PC-9 (cell line): ENCODE measurements around the gene ARIH2. TPM values are rescaled to one million over a fixed set of nuclear protein-coding genes. Genes with fewer than 3 reads are reported as not detected.

Experiments used
- BruUV-seq: library from RNA; stranded (reverse); fragments of 400-500 nt; replicated peaks from 2 replicates; lab custom pipeline; 2021; lab: Mats Ljungman, UMichigan
- CTCF ChIA-PET: fragments of 300-600 bp; sonication (Branson Sonifier 250); formaldehyde crosslinking; loops from one replicate; lab custom pipeline; 2022; ENCODE audit warnings: antibody characterized with exemption; lab: Charles Lee
- POLR2A ChIA-PET: fragments of 300-600 bp; sonication (Branson Sonifier 250); formaldehyde crosslinking; loops from one replicate; lab custom pipeline; 2022; ENCODE audit warnings: antibody characterized with exemption; ENCODE audit not compliant: unreplicated experiment; lab: Charles Lee
- DNase-seq, 2 experiments: peaks; one replicate each; pipeline versions ENCODE4 v3.0.0 to v3.0.0-alpha.2; 2015 to 2022; ENCODE audit warnings: mixed read lengths in 1 of 2
- H2AFZ ChIP-seq: fragments of 200-600 bp; sonication (generic); 2 replicates; pipeline ENCODE4 v1.8.1; 2017; ENCODE audit warnings: antibody characterized with exemption
- H3F3A ChIP-seq: fragments of 200-600 bp; sonication (generic); 2 replicates; pipeline ENCODE4 v1.8.1; 2017; ENCODE audit warnings: antibody characterized with exemption, mild to moderate bottlenecking, low read depth; ENCODE audit not compliant: insufficient read depth
- H3K27ac ChIP-seq: fragments of 200-600 bp; sonication (generic); 2 replicates; pipeline ENCODE4 v1.6.1; 2016; ENCODE audit warnings: mixed run types
- H3K27me3 ChIP-seq: fragments of 200-600 bp; sonication (generic); 2 replicates; pipeline ENCODE4 v1.6.1; 2016; ENCODE audit warnings: low read depth, mixed run types; ENCODE audit not compliant: insufficient read depth
- H3K36me3 ChIP-seq: fragments of 200-600 bp; sonication (generic); 2 replicates; pipeline ENCODE4 v1.6.1; 2016; ENCODE audit warnings: low read depth, mixed run types
- H3K4me1 ChIP-seq: fragments of 200-600 bp; sonication (generic); replicated peaks from 2 replicates; pipeline ENCODE4 v1.6.1; 2016; ENCODE audit warnings: mixed run types; ENCODE audit not compliant: insufficient read depth
- H3K4me2 ChIP-seq: fragments of 200-600 bp; sonication (generic); 2 replicates; pipeline ENCODE4 v1.6.1; 2017; ENCODE audit warnings: mixed run types
- H3K4me3 ChIP-seq: fragments of 200-600 bp; sonication (generic); 2 replicates; pipeline ENCODE4 v1.6.1; 2016; ENCODE audit warnings: mixed run types
- H3K79me2 ChIP-seq: fragments of 200-600 bp; sonication (generic); 2 replicates; pipeline ENCODE4 v1.6.1; 2017; ENCODE audit warnings: low read depth, mixed run types
- H3K9me2 ChIP-seq: fragments of 200-600 bp; sonication (generic); 2 replicates; pipeline ENCODE4 v1.8.1; 2017; ENCODE audit warnings: mild to moderate bottlenecking; ENCODE audit not compliant: insufficient read depth
- H3K9me3 ChIP-seq: fragments of 200-600 bp; sonication (generic); 2 replicates; pipeline ENCODE4 v1.8.1; 2016; ENCODE audit warnings: low read depth; ENCODE audit not compliant: insufficient read depth
- H4K20me1 ChIP-seq: fragments of 200-600 bp; sonication (generic); 2 replicates; pipeline ENCODE4 v1.8.1; 2017; ENCODE audit not compliant: insufficient read depth
- CTCF ChIP-seq: fragments of 200-600 bp; sonication (generic); conservative IDR thresholded peaks from 2 replicates; pipeline ENCODE4 v1.6.1; 2017; ENCODE audit warnings: mixed run types, antibody characterized with exemption, mild to moderate bottlenecking, moderate library complexity
- EZH2 ChIP-seq: fragments of 200-600 bp; sonication (generic); IDR thresholded peaks from 2 replicates; pipeline ENCODE4 v1.8.0; 2017; ENCODE audit warnings: antibody characterized with exemption, low read depth
- intact Hi-C: fragments of 100-400 bp; cut with micrococcal nuclease; formaldehyde crosslinking; loops from one replicate; pipeline ENCODE4 v1.10.0; 2022; ENCODE audit not compliant: unreplicated experiment
- total RNA-seq: library from RNA; stranded (reverse); gene quantifications from 2 replicates; pipeline ENCODE4 v1.2.3, GENCODE V29; 2021

The ARIH2 gene
- total RNA-seq, 1 experiment from 2014 or later = 86.1 TPM

- H3K4me3 ChIP-seq = no peak overlapping the region
- DNase-seq = no peak
- H3K4me1 ChIP-seq = no peaks in the 10 kb centered on the region
- H4K20me1 ChIP-seq = peaks cover 21% of the 10 kb centered on the region
- ChIA-PET CTCF (no interaction called here), POLR2A (no interaction called here)
- H3K79me2 ChIP-seq = no peaks in the 10 kb centered on the region
- H3K27me3 ChIP-seq = no peaks in the 10 kb centered on the region
- H3K36me3 ChIP-seq = no peaks in the 10 kb centered on the region; the same call in 1 of the 2 replicates
- no peak overlapping the region for H3K4me2 ChIP-seq
- no peak overlapping the region for H2AFZ ChIP-seq
- H3K9me2 ChIP-seq = no peaks in the 10 kb centered on the region
- no TSS peak for BruUV-seq
- H3K9me3 ChIP-seq = no peaks in the 10 kb centered on the region
- TF ChIP-seq CTCF = no peak
- no peak for TF ChIP-seq EZH2
- no peaks in the 10 kb centered on the region; the same call in 1 of the 2 replicates for H3F3A ChIP-seq
- intact Hi-C loops = no loop called here
- H3K27ac ChIP-seq = no peak overlapping the region
Measured at GRCh38 chr3:48962939-48963338, 44.3 kb downstream of the ARIH2 start.

GRCh38 chr3:48963591-48963990, 44.9 kb downstream of the ARIH2 start:
- H3K9me2 ChIP-seq = no peaks in the 10 kb centered on the region
- H3F3A ChIP-seq = no peaks in the 10 kb centered on the region; the same call in 1 of the 2 replicates
- intact Hi-C loops = no loop called here
- no peak overlapping the region for H3K4me2 ChIP-seq
- no peaks in the 10 kb centered on the region for H3K27me3 ChIP-seq
- no peak overlapping the region for H2AFZ ChIP-seq
- H3K4me3 ChIP-seq = no peak overlapping the region
- H3K36me3 ChIP-seq = no peaks in the 10 kb centered on the region; the same call in 1 of the 2 replicates
- ChIA-PET POLR2A (no interaction called here), CTCF (no interaction called here)
- H3K79me2 ChIP-seq = no peaks in the 10 kb centered on the region
- H3K4me1 ChIP-seq = no peaks in the 10 kb centered on the region
- H3K9me3 ChIP-seq = no peaks in the 10 kb centered on the region
- no peak for DNase-seq
- no peak overlapping the region for H3K27ac ChIP-seq
- H4K20me1 ChIP-seq = peaks cover 21% of the 10 kb centered on the region
- TF ChIP-seq CTCF = no peak
- no peak for TF ChIP-seq EZH2
- BruUV-seq = no TSS peak

- no peak for TF ChIP-seq CTCF
- no peak for TF ChIP-seq EZH2
Measured at GRCh38 chr3:48966367-48966766, 47.7 kb downstream of the ARIH2 start.

More at GRCh38 chr3:48966367-48966766, 47.7 kb downstream of the ARIH2 start:
- DNase-seq = no peak
- no peaks in the 10 kb centered on the region for H3K9me3 ChIP-seq
- ChIA-PET CTCF (no interaction called here), POLR2A (no interaction called here)
- H3K4me3 ChIP-seq = no peak overlapping the region
- H4K20me1 ChIP-seq = peaks cover 15% of the 10 kb centered on the region
- peaks cover 8% of the 10 kb centered on the region; the same call in 1 of the 2 replicates for H3K36me3 ChIP-seq
- intact Hi-C loops = no loop called here
- no peak overlapping the region for H3K4me2 ChIP-seq
- no peak overlapping the region for H3K27ac ChIP-seq
- BruUV-seq = no TSS peak
- no peaks in the 10 kb centered on the region for H3K27me3 ChIP-seq
- no peaks in the 10 kb centered on the region for H3F3A ChIP-seq
- no peaks in the 10 kb centered on the region for H3K4me1 ChIP-seq
- H3K79me2 ChIP-seq = no peaks in the 10 kb centered on the region
- no peak overlapping the region for H2AFZ ChIP-seq
- no peaks in the 10 kb centered on the region for H3K9me2 ChIP-seq
